Testis (tissue), 2 donors: ENCODE results near the gene SYNPO.

Experiments used
- CTCF ChIP-seq, 3 experiments: fragments of 450-650 bp in 2 of 3; fragments of 200-600 bp in 1 of 3; sonication (generic) in 1 of 3; IDR thresholded peaks; one replicate each; pipeline ENCODE4 v1.5.1; 2016 to 2019; ENCODE audit warnings: antibody characterized with exemption in 3 of 3, mild to moderate bottlenecking in 2 of 3, moderate library complexity in 1 of 3
- POLR2A ChIP-seq: fragments of 450-650 bp; IDR thresholded peaks from one replicate; pipeline ENCODE4 v1.6.1; 2017; ENCODE audit warnings: antibody characterized with exemption, mild to moderate bottlenecking, moderate library complexity

GRCh38 chr5:150692276-150692675 is 51.8 kb downstream of the SYNPO start:
- TF ChIP-seq CTCF (IDR thresholded peaks at IDR 0.05) (no peak), POLR2A (no peak)
